GM21576 (cell line): ENCODE data around the gene PYGM.

Experiments used
- ATAC-seq: cut with Tn5 transposase; IDR thresholded peaks from one replicate; pipeline ENCODE4 v1.9.1; 2021; ENCODE audit warnings: mild to moderate bottlenecking, moderate library complexity; ENCODE audit not compliant: unreplicated experiment

PYGM gene

GRCh38 chr11:64741375-64742086, 18.2 kb downstream of the PYGM start:
- no peak for ATAC-seq

- no peak for ATAC-seq
Observed at GRCh38 chr11:64739871-64740270, 19.9 kb downstream of the PYGM start.

GRCh38 chr11:64736654-64737053, 23.1 kb downstream of the PYGM start:
- ATAC-seq: no peak

DNA sequence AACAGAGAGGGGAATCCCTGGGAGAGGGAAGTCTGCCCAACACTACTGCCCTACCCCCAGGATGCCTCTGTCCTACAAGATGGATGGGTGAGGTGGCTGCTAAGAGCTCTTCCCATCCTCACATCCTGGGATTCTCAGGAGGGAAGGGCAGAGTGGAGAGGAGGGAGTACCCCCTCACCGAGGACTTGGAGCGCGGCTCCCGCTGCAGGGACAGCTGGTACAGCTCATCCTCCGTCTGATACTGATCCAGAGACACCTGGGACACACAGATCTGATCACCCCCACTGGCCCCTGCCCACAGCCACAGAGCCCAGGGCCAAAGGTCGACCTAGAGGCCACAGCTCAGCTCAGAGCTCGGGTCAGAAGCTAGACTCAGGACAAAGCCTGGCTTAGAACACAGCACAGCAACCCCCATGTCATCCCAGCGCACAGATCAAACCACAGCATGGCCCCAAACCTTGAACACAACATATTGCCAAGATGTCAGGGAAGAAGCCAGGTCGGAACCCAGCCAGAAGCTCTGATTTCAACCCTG, 24.0 kb downstream of the PYGM start:
- no peak for ATAC-seq

- ATAC-seq: no peak
Observed at GRCh38 chr11:64734811-64735724, 24.7 kb downstream of the PYGM start.

DNA sequence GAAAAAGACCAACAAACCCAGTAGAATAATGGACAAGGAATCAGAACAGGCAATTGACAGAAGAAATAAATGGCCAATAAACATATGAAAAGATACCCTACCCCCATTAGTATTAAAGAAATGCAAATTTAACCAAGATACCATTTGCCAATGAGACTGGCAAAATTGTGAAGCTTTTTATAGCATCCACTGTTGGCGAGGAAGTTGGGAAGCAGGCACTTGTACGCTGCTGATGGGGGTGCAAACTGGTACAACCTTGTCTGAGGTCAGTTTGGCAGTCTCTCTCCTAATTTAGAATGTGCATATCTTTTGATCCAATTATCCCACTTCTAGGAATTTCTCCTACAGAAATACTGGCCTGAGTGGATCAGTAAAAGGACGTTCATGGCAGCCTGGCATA, 28.2 kb downstream of the PYGM start:
- no peak for ATAC-seq

DNA sequence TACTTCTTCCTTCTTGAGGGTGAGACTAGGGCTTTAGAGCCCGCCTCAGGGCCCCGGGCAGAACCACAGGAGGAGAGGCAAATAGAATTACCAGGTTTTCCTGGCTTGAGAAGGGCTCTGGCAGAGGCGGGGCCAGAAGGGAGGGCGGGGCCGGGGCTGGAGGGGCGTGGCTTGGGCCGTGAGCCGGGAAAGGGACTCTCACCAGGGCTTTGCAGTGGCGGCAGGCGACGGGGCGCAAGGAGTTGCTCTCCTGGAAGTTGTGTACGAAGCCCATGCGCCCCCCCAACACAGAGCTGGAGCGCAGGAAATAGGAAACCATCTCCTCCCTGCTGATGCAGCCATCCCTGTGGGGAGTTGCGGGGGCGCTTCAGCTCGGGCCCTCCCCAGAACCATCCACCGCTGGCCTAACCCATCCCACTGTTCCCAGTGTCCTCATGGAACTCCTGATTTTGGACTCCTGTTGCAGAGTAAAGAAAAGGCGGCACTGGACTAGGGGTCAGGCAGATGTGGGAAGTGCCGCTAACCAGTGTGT, 29.9 kb downstream of the PYGM start:
- ATAC-seq: no peak

DNA sequence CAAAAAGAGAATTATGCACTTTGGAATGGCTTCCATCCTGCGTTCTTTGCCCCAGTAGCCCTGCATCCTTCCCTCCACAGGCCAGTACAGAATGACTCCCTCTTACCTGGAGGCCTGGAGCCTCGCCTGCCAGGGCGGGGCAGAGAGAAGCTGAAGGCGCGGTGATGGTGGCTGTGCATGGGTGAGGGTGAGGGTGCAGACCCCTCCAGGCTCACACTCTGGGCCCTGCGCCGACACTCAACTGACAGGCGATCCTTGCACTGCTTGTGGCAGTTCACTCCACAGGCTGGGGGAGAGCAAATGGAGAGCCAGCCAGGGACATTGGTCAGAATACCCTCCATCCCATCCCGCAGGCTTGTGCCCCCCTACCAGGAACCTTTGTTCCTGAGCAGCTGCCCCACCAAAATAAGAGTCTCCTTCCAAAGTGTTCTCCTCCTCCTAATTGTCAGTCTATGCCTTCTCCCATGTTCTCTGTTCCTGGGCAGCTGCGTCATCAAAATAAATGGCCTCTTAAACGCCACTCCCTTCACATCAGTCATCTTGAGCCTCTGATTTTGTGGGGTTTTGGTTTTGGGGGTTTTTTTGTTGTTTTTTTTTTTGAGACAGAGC, 30.9 kb downstream of the PYGM start:
- no peak for ATAC-seq

- ATAC-seq: no peak
Observed at GRCh38 chr11:64726867-64727530, 32.8 kb downstream of the PYGM start.

DNA sequence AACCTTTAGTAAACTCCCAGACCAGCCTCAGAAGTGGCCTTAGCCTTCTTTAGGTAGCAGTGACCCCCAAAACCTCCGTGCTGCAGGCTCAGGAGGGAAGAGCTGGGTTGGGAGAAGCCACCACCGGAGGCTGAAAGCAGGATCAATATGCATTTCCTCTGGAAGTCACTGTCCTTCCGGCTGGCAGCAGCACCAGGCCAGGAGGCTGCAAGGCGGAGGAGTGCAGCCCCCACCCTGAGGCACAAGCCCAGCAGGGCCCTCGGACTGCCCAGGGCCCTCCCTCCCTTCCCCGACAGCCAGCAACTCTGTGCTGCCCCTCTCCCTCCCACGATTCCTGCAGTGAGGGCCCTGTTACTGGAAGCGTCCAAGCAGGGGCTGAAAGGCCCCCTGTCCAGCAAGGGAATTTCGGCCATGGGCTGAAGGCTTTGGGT, 33.5 kb downstream of the PYGM start:
- no peak for ATAC-seq

- no peak for ATAC-seq
Observed at GRCh38 chr11:64724863-64725532, 34.8 kb downstream of the PYGM start.

GRCh38 chr11:64723907-64724862, 35.6 kb downstream of the PYGM start:
- ATAC-seq: no peak

DNA sequence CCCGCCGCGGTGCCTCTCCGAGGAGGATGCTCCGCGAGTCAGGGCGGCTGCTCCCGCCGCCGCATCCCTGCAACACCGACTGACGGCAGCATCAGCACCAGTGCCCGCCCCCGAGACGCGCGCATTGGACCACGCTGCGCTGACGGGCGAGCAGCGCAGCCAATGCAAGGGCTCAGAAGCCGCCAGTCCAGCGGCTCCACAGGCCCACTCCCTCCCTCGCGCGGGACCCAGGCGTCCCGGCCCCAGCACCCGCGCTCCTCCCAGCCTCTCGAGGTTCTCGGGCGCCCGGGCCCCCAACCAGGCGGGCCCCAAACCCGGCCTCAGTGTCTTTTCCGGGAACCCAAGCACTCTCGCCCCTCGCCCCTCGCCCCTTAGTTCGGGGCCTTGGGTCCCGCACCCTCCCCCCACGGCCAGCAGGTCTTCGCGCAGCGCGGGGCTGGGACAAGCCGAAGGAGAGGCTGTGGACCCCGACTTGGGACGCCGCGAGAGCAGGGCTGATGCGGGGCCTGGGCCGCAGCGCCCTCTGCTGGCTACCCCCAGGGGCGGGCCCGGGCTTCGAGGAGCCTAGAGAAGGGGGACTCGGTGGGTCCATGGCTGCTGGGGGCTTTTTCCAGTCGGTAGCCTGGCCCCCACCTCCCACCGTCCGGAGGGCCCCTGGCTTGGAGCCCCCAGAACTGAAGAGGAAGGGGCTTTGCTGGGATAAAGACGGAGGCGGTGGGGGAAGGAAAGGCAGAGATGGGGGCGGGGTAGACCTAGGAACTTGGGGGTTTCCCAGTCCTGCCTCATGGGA, 36.5 kb downstream of the PYGM start, which contains the start of gene NRXN2:
NRXN2 (minus strand) TSS at position 81 of the 790 bp plus-strand sequence. CDS start 9,498 bp downstream, outside the sequence.
- peak; percentile 64 for ATAC-seq

DNA sequence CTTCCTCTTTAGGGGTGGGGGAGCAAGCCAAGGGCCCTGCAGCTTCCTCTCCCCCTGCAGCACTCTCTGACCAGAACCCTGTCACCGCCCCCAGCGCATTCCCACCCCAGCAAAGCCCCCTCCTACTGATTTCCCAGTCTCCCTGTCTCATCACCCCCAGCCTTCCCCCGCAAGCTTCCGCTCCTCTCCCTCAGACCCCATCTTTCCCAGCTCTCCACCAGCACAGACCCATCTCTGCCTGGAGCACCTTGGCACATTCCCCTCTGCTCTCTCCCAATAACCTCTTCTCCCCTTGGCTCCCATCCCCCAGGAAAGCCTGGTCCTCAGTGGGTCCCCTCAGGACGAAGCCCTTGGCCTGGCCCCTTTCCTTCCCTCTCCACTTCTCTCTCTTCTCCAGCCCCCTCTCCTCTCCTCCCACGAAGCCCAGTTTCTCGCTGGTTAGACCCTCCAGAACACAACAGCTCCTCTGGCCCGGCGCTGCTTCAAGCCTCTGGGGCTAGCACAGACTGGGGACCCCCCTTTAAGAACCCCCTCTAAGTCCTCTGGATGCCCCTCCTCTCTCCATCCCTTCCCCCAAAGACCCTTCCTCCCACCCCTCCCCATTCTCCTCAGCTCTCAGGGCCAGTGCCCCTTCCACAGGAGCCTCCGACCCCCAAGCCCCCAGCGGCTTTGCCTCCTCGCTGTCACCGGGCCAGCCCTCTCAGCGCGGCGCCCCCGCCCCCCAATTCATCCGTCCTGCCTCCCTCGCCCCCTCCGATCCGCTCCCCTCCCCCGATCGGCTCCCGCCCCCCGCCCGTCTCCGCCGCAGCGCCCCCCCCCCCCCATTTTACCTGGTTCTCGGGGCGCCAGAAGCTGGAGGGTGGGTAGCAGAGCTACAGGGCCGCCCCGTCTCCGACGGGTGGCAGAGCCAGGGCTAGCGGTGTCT, 37.4 kb downstream of the PYGM start:
- ATAC-seq: no peak

DNA sequence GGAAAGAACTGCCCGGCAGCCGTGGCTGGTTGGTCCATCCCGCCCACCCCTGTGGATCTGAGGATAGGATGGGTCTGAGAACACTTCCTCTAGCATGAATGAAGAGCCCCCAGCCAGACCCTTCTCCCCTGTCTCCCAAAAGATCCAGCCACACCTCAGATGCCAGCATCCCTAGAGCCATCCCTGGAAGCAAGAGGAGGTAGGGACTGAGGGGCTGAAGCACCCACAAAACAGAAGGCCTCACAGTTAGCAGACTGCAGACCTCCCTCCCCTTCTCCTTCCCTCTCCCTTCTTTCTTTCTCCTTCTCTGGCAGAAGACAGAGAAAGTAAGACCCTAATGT, 38.4 kb downstream of the PYGM start:
- no peak for ATAC-seq

- no peak for ATAC-seq
Observed at GRCh38 chr11:64720640-64721358, 39.0 kb downstream of the PYGM start.
